Caco-2 (cell line): Measurements from ENCODE around the gene PLB1. TPM values are rescaled to one million over a fixed set of nuclear protein-coding genes. Genes with fewer than 3 reads are reported as not detected.

Experiments
- BruUV-seq: library from RNA; stranded (reverse); fragments of 400-500 nt; replicated peaks from 2 replicates; lab custom pipeline; 2021; lab: Mats Ljungman, UMichigan
- CTCF ChIA-PET: fragments of 300-600 bp; sonication (Branson Sonifier 250); formaldehyde crosslinking; loops from one replicate; lab custom pipeline; 2022; ENCODE audit warnings: antibody characterized with exemption; lab: Charles Lee
- POLR2A ChIA-PET: fragments of 300-600 bp; sonication (Branson Sonifier 250); formaldehyde crosslinking; loops from one replicate; lab custom pipeline; 2022; ENCODE audit warnings: antibody characterized with exemption; lab: Charles Lee
- DNase-seq, 2 experiments: peaks; one replicate each; pipeline versions ENCODE4 v3.0.0 to v3.0.0-alpha.2; 2020 to 2022
- H3K27me3 ChIP-seq: replicated peaks from 2 replicates; pipeline ENCODE4 v1.6.0; 2011; ENCODE audit warnings: low read length; ENCODE audit not compliant: control insufficient read depth, insufficient read depth
- H3K36me3 ChIP-seq: 2 replicates; pipeline ENCODE4 v1.5.1; 2011; ENCODE audit warnings: low read length; ENCODE audit not compliant: control insufficient read depth, insufficient read depth
- H3K4me1 ChIP-seq: fragments of 250-450 bp; sonication (Bioruptor Pico); 2 replicates; pipeline ENCODE4 v1.5.1; 2020; ENCODE audit warnings: mild to moderate bottlenecking
- H3K4me3 ChIP-seq: 2 replicates; pipeline ENCODE4 v1.5.1; 2011; ENCODE audit warnings: low read depth, mild to moderate bottlenecking, control low read depth, low read length
- H3K9me3 ChIP-seq: fragments of 250-450 bp; sonication (Bioruptor Pico); 2 replicates; pipeline ENCODE4 v1.5.1; 2020; ENCODE audit warnings: mild to moderate bottlenecking, moderate library complexity
- H3K27ac Mint-ChIP-seq: one replicate; pipeline ENCODE4 v1.8.0; 2022; ENCODE audit warnings: mixed read lengths; ENCODE audit not compliant: unreplicated experiment
- H3K27me3 Mint-ChIP-seq: one replicate; pipeline ENCODE4 v1.8.0; 2022; ENCODE audit warnings: mixed read lengths; ENCODE audit not compliant: insufficient read depth, unreplicated experiment
- H3K36me3 Mint-ChIP-seq: one replicate; pipeline ENCODE4 v1.8.0; 2022; ENCODE audit warnings: mild to moderate bottlenecking, mixed read lengths; ENCODE audit not compliant: insufficient read depth, unreplicated experiment
- H3K4me1 Mint-ChIP-seq: one replicate; pipeline ENCODE4 v1.8.0; 2022; ENCODE audit warnings: low read depth, mixed read lengths; ENCODE audit not compliant: unreplicated experiment
- H3K4me3 Mint-ChIP-seq: one replicate; pipeline ENCODE4 v1.8.0; 2022; ENCODE audit warnings: mild to moderate bottlenecking, moderate library complexity, mixed read lengths; ENCODE audit not compliant: unreplicated experiment
- H3K9me3 Mint-ChIP-seq: one replicate; pipeline ENCODE4 v1.8.0; 2022; ENCODE audit warnings: mixed read lengths; ENCODE audit not compliant: unreplicated experiment
- CTCF ChIP-seq, 2 experiments: fragments of 200-600 bp in 1 of 2; IDR thresholded peaks; 1 replicate in 1 of 2; 2 replicates in 1 of 2; pipeline versions ENCODE4 v1.5.1 to v1.8.0; 2011 to 2022; ENCODE audit warnings: antibody characterized with exemption in 1 of 2, control low read depth in 1 of 2, inconsistent platforms in 1 of 2, low read depth in 1 of 2, low read length in 1 of 2, mild to moderate bottlenecking in 1 of 2, moderate library complexity in 1 of 2; ENCODE audit not compliant: insufficient read depth in 1 of 2, severe bottlenecking in 1 of 2, unreplicated experiment in 1 of 2
- intact Hi-C: fragments of 100-400 bp; cut with micrococcal nuclease; formaldehyde crosslinking; loops from one replicate; pipeline ENCODE4 v1.10.0; 2022; ENCODE audit not compliant: unreplicated experiment
- total RNA-seq: library from RNA; stranded (reverse); gene quantifications from 2 replicates; pipeline ENCODE4 v1.2.3, GENCODE V29; 2022

The PLB1 gene
- total RNA-seq, 1 experiment from 2014 or later: 2.8 TPM

GRCh38 chr2:28511871-28512606 lies 16.2 kb downstream of the PLB1 start:
- H3K4me1 Mint-ChIP-seq: peaks cover 25% of the 10 kb centered on the region
- Histone ChIP-seq H3K4me1 (peaks cover 41% of the 10 kb centered on the region), H3K27me3 (no peaks in the 10 kb centered on the region), H3K4me3 (no peak overlapping the region), H3K9me3 (peaks cover 7% of the 10 kb centered on the region; the same call in 1 of the 2 replicates), H3K36me3 (no peaks in the 10 kb centered on the region)
- no TSS peak for BruUV-seq
- no peaks in the 10 kb centered on the region for H3K27me3 Mint-ChIP-seq
- CTCF ChIA-PET: no interaction called here
- POLR2A ChIA-PET: no interaction called here
- no peaks in the 10 kb centered on the region for H3K36me3 Mint-ChIP-seq
- DNase-seq: no peak
- intact Hi-C loops: no loop called here
- peaks cover 18% of the 10 kb centered on the region for H3K9me3 Mint-ChIP-seq
- no peak overlapping the region for H3K27ac Mint-ChIP-seq
- H3K4me3 Mint-ChIP-seq: no peak overlapping the region
- no peak for TF ChIP-seq CTCF (IDR thresholded peaks at IDR 0.05; ENCODE audit: insufficient read depth in 1 of 2, low read depth in 1 of 2, low read length in 1 of 2, severe bottlenecking in 1 of 2, unreplicated experiment in 1 of 2)

- ChIA-PET CTCF (no interaction called here), POLR2A (no interaction called here)
- no peaks in the 10 kb centered on the region for H3K36me3 Mint-ChIP-seq
- H3K4me3 Mint-ChIP-seq: no peak overlapping the region
- no peak overlapping the region for H3K27ac Mint-ChIP-seq
- no peaks in the 10 kb centered on the region for H3K27me3 Mint-ChIP-seq
- no peak for TF ChIP-seq CTCF (IDR thresholded peaks at IDR 0.05; ENCODE audit: insufficient read depth in 1 of 2, low read depth in 1 of 2, low read length in 1 of 2, severe bottlenecking in 1 of 2, unreplicated experiment in 1 of 2)
- Histone ChIP-seq H3K9me3 (peaks cover 7% of the 10 kb centered on the region; the same call in 1 of the 2 replicates), H3K27me3 (no peaks in the 10 kb centered on the region), H3K36me3 (no peaks in the 10 kb centered on the region), H3K4me1 (peaks cover 43% of the 10 kb centered on the region), H3K4me3 (no peak overlapping the region)
- intact Hi-C loops: no loop called here
- BruUV-seq: no TSS peak
- H3K4me1 Mint-ChIP-seq: peaks cover 29% of the 10 kb centered on the region
- no peak for DNase-seq
- H3K9me3 Mint-ChIP-seq: peaks cover 18% of the 10 kb centered on the region
Observed at GRCh38 chr2:28512607-28512965, 16.7 kb downstream of the PLB1 start.

DNA sequence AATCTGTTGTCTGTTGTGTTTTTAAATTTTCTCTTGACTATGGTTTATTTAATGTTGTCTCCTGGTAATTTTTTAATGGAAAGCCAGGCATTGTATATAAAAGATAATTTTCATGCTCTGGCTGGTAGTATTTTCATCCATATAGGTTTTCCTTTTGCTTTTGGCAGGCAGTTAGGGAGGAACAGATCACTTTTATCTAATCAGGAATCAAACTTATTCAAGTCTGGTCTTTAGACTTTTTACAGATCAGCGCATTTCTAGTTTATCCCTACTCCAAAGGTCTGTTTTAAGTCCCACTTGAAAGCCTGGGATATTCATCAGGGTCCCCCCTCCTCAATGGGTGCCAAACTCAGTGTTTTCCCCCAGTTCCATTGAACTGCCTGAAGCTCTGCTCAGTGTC lies 17.2 kb downstream of the PLB1 start:
- CTCF ChIA-PET: no interaction called here

More for the DNA sequence above, 17.2 kb downstream of the PLB1 start:
- H3K9me3 ChIP-seq: peaks cover 7% of the 10 kb centered on the region; the same call in 1 of the 2 replicates
- H3K36me3 Mint-ChIP-seq: no peaks in the 10 kb centered on the region
- no peaks in the 10 kb centered on the region for H3K27me3 ChIP-seq
- intact Hi-C loops: no loop called here
- POLR2A ChIA-PET: no interaction called here
- H3K4me1 ChIP-seq: peaks cover 43% of the 10 kb centered on the region
- no peak overlapping the region for H3K4me3 Mint-ChIP-seq
- no peak for DNase-seq
- H3K27ac Mint-ChIP-seq: no peak overlapping the region
- no peaks in the 10 kb centered on the region for H3K27me3 Mint-ChIP-seq
- TF ChIP-seq CTCF (IDR thresholded peaks at IDR 0.05; ENCODE audit: insufficient read depth in 1 of 2, low read depth in 1 of 2, low read length in 1 of 2, severe bottlenecking in 1 of 2, unreplicated experiment in 1 of 2): no peak
- no peaks in the 10 kb centered on the region for H3K36me3 ChIP-seq
- H3K4me1 Mint-ChIP-seq: peaks cover 26% of the 10 kb centered on the region
- H3K4me3 ChIP-seq: no peak overlapping the region
- H3K9me3 Mint-ChIP-seq: peaks cover 18% of the 10 kb centered on the region
- no TSS peak for BruUV-seq
